ENCODE measurements around the gene KCNK1.
A peak's percentile ranks its signal among the peaks of the same experiment; 100 is the strongest.

Gene KCNK1

DNA sequence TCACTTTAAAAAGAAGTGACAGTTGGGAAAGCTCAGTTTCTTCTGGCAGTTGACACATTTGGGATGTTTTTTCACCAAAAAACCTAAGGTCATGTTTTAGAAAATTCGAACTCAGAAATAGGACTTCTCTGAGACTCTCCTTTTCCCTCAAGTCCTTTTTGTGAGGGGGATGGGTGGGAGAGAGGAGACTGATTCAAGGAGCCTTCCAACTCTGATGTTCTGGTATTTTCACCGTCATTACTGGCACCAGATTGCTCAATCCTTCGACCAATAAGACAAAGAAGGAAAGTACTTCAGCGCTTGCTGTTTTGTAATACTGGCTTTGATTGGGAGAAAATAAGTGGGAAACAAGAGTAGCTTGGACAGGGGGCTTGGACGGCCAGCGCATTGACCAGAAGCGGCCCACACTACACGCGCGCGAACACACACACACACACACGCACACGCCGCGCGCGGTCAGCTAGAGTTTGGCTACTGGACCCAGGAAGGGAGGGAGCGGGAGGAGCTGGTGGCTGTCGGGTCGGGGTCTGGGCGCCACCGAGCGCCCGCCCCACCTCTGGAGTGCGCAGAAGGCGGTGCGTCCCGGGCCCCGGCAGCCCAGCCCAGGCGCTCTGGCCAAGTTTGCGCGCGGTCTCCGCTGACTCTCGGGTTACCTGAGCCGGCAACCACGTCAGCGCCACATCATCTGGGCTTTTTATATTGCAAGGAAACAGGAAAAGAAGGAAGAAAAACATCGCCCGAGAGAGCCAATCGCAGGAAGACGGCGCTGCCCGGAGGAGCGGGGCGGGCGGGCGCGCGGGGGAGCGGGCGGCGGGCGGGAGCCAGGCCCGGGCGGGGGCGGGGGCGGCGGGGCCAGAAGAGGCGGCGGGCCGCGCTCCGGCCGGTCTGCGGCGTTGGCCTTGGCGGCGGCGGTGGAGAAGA is at the start of gene KCNK1:
Gene KCNK1, plus strand, starts transcription at position 855 of the 921 bp plus-strand sequence. Its CDS starts 66 bp downstream, at position 921.
- peak; percentile 87 for DNase-seq (ENCODE audit: low read depth, low spot score)

- no peak for DNase-seq (ENCODE audit: low read depth, low spot score)
These were observed 48.6 kb upstream of the KCNK1 start for GRCh38 chr1:233565313-233565712.

DNA sequence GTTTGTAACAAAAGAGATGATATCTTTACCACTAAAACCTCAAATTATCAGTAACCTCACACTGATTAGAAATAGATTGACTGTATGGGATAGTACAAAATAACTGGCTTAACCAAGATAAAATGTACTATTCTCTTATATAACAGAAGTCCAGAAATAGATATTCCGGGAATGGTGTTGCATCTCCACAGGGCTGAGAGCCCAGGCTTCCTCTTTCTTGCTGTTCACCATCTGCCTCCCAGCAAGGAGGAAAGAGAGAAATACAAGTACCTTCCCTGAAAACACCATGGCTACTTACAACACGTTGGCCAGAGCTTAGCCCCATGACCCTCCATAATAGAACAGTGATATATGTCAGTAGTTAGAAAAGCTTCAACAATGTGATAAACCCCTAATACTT is 47.0 kb upstream of the KCNK1 start:
- DNase-seq (ENCODE audit: low read depth, low spot score) = no peak

- peak; percentile 45 for DNase-seq (ENCODE audit: low read depth, low spot score)
These were observed 44.3 kb upstream of the KCNK1 start for GRCh38 chr1:233569636-233570035.

GRCh38 chr1:233570216-233570615 is 43.7 kb upstream of the KCNK1 start:
- DNase-seq (ENCODE audit: low read depth, low spot score) = no peak

DNA sequence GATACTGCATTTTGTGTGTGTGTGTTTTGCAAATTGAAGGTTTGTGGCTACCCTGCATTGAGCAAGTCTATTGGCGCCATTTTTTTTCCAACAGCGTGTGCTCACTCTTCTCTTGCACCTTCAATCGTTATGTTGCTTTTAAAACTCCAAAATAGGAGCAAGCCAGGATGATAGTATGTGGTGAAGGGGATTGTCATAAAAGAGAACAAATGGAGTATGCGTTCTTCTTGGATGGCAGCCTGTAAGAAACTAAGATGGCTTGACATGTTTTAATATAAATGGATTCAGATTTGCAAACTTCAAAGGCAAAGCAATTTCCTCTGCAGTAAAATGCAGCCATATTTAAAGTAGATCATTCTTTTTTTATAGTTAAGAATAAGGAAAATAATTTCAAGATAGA is 43.2 kb upstream of the KCNK1 start:
- no peak for DNase-seq (ENCODE audit: low read depth, low spot score)

- no peak for DNase-seq (ENCODE audit: low read depth, low spot score)
These were observed 41.0 kb upstream of the KCNK1 start for GRCh38 chr1:233572896-233573295.

- DNase-seq (ENCODE audit: low read depth, low spot score) = no peak
These were observed 38.5 kb upstream of the KCNK1 start for GRCh38 chr1:233575450-233575849.

GRCh38 chr1:233582439-233582838 is 31.5 kb upstream of the KCNK1 start:
- DNase-seq (ENCODE audit: low read depth, low spot score) = no peak

DNA sequence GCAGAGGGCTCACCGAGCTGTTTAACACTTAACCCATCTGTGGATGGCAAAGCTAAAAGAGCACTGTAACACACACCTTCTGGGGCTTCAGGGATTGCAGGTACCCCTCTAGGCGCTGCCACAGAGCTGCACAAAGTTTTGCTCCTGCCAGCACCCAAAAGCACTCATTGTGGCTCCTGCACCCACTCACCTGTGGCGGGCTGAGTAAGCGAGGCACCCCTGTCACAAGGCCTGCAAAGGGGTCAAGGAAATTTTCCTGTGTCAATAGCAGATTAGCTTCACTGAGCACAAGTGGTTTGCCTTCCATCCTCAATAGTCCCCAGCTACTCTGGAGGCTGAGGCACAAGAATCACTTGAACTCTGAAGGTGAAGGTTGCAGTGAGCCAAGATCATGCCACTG is 29.5 kb upstream of the KCNK1 start:
- DNase-seq (ENCODE audit: low read depth, low spot score) = no peak

DNA sequence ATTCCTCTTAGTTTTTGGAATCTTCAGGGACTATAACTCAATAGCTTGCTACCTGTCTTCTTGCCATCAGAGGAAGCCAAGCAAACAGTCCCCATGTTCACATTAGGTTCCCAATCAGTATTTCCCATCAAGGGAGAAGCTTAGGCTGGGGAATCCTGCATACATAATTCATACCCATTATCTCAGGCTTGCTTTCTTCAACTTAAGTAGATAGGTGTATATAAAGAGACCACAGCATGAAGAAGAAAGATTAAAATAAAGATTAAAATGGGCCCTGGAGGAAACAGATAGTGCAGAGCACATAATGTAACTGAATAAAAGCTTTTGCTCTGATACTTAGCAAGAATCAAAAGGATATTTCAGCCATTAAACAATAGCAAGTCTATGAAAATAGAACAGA is 29.0 kb upstream of the KCNK1 start:
- DNase-seq (ENCODE audit: low read depth, low spot score) = no peak

DNA sequence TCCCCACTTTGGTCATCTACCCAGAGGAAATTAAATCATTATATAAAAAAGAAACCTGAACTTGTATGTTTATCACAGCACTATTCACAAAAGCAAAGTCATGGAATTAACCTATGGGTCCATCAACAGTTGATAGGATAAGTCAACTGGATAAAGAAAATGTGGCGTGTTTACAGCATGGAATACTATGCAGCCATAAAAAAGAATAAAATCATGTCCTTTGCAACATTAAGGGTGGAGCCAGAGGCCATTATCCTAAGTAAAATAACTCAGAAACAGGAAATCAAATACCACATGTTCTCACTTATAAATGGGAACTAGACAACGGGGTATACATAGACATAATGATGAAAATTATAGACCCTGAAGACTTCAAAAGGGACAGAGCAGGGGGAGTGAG is 27.6 kb upstream of the KCNK1 start:
- DNase-seq (ENCODE audit: low read depth, low spot score) = no peak

- DNase-seq (ENCODE audit: low read depth, low spot score) = no peak
These were observed 26.7 kb upstream of the KCNK1 start for GRCh38 chr1:233587196-233587595.

DNA sequence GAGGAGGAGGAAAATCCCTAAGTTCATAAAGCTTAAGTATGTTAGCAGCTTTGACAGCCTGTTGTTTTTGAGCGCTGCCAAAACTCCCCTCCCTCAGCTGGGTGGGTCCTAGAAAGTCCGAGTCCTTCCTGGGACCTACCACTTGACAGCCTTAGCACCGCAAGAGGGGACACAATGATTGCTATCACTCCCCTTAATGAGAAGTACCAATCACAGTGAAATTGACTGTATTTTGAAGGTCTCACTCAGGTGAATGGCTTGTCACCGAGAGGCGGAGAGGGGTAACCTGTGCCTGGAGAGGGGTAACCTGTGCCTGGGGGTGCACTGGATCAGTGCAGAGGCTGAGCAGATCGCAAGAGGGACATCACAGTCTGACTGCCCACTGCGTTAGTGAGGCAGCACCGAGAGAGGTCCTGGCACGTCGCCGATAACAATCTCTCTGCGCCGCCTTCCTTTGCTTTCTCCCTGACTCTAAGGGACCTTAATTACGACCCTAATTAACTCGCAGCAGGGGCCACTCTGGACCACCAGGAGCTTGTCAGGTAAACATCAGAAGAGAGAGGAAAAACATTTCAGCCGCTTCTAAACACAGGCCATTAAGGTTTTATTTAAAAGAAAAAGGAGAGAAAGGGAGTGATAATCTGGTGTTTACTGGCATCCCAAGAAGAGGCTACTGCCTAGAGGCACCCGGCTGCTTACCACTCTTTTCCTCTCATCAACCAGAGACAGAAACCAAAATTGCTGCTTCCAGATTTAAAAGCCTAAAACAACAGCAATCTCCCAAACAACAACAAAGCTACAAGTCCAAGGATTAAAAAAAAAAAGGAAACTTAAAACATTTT is 25.7 kb upstream of the KCNK1 start:
- peak; percentile 46 for DNase-seq (ENCODE audit: low read depth, low spot score)

- DNase-seq (ENCODE audit: low read depth, low spot score) = no peak
These were observed 16.4 kb upstream of the KCNK1 start for GRCh38 chr1:233597489-233597901.

DNA sequence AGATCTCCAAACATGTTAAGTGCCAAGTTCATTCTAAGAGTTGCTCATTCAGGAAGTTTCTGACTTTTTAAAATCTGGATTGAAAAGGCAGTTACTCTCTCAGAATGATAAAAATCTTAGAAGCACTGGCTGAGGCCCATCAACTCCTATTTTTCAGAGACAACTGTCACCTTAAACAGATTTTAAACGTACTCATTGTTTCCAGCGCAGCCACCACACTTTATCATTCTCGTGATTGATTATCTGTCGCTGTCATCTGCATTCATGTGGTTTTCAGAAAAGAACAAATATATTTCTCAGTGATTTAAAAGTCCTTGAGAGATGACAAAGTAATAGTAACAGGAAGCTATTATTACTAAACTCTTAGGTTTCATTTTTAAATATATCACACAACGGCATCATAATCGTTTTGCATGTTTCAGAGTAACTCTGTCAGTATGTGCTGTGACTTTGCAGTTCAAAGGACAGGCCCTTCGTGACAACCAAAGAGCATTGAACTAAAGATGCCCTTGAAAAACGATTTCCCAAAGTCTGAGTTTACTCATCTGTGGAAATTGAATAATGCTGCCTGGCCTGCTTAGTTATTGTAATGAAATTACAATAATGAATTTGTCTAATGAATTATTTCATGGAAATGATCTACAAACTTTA is 14.9 kb upstream of the KCNK1 start:
- no peak for DNase-seq (ENCODE audit: low read depth, low spot score)

DNA sequence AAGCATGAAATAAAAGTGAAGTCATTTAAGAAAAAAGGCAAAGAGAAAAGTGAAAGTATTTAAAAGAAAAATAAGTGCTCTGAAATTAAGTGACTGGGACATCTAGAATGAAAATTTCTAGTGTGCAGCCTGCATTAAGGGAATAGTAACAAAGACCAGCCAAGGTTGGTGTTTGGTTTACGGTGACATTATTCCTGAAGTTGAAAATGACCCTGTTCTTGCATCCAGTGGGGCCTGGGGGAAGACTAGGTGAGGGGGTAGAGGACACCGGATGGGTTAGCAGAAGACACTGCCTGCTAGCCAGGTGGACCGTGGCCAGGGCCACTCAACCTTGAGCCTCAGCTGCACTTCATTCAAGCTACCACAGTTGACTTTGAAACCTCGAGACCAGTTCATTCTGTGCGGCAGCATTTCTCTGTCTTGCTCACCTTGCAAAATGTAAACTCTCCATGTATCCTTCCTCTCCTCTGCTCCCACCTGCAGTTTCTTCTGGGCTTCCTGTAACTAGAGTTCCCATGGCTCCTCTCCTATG is 14.3 kb upstream of the KCNK1 start:
- no peak for DNase-seq (ENCODE audit: low read depth, low spot score)

- no peak for DNase-seq (ENCODE audit: low read depth, low spot score)
These were observed 13.4 kb upstream of the KCNK1 start for GRCh38 chr1:233600488-233600887.

DNA sequence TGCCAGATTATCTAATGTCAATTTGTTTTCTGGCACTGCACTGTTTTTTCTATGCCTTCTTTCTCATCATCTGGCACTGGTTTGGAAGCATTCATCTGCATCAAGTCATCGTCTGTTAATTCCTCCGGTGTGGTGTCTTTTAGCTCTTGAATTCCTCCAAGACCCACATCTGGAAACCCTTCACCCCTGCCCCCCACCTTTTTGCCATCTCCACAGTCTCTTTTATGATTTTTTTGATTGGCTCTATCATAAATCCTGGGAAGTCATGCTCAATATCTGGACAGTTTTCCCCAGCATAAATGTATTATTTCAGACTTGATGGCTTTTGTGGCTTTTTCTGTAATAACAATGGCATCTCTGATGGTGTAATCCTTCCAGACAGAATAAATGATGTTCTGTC is 10.4 kb upstream of the KCNK1 start:
- no peak for DNase-seq (ENCODE audit: low read depth, low spot score)

- no peak for DNase-seq (ENCODE audit: low read depth, low spot score)
These were observed 8.7 kb upstream of the KCNK1 start for GRCh38 chr1:233605205-233605604.

DNA sequence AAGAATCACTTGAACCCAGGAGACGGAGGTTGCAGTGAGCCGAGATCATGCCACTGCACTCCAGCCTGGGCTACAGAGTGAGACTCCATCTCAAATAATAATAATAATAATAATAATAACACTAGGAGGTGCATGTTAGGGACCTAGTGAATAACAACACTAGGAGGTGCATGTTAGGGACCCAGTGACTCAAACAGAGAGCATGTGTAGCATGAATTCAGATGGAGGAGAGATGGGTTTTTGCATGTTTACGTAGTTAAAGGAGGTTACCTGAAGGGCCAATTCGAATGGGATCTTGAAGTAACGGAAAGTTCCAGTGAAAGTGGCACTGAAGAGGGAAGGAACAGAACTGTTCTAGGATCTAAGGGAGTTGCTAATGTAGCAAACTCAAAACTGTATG is 7.1 kb upstream of the KCNK1 start:
- DNase-seq (ENCODE audit: low read depth, low spot score) = no peak

Measured in astrocyte of the hippocampus (primary cell).